Cardiac atrium fibroblast (primary cell): ENCODE data around the gene HSPBP1. TPM values are rescaled to one million over a fixed set of nuclear protein-coding genes. Genes with fewer than 3 reads are reported as not detected.

Source experiments
- total RNA-seq: library from RNA; depleted of rRNA; stranded (reverse); fragments of >200 nt; gene quantifications from 2 replicates; pipeline ENCODE4 v1.2.3, GENCODE V29; 2015

HSPBP1 gene, protein sequence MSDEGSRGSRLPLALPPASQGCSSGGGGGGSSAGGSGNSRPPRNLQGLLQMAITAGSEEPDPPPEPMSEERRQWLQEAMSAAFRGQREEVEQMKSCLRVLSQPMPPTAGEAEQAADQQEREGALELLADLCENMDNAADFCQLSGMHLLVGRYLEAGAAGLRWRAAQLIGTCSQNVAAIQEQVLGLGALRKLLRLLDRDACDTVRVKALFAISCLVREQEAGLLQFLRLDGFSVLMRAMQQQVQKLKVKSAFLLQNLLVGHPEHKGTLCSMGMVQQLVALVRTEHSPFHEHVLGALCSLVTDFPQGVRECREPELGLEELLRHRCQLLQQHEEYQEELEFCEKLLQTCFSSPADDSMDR
- total RNA-seq = 21.9 and 33.4 TPM in 2 replicates

DNA sequence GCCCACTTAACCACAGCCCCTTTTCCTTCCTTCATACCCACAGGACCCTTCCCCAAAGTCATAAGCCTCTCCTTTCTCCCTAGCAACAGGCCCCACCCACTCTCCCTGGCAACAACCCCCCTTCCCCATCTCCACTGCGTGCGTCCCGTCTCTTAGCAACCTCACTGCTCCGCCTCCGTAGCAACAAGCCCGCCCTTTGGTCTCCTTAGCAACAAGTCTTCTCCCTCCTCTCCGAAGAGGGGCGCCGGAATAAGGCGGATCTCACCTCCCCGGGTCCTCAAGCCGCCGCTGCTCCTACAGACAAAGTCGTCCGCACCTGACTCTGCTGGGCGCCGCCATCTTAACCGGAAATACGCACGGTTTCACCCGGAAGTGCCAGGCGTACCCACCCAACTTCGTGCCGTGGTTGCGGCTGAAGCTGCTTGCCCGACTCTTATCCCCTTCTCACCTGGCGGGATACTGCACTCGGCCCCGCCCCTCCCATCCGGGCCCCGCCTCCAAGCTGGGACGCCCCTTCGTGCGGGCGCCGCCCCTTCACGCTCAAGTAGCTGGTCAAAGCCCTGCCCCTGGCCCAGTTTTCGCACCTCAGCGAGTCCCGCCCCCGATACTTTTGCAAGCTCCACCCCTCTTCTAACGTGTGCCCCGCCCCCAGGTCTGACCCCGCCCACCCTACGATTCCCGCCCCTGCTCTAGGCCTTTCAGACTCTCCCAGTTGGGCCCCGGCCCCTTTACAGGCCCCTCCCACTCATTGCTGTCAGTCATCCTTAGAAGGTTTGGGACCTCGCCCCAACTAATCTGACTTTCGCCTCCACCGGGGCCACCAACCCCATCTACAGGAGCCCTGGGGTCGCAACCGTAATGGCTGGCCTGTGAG is at the start of gene HSPBP1:
Gene HSPBP1, minus strand, starts transcription at position 341 of the 874 bp plus-strand sequence. CDS start 502 bp downstream, outside the sequence.

DNA sequence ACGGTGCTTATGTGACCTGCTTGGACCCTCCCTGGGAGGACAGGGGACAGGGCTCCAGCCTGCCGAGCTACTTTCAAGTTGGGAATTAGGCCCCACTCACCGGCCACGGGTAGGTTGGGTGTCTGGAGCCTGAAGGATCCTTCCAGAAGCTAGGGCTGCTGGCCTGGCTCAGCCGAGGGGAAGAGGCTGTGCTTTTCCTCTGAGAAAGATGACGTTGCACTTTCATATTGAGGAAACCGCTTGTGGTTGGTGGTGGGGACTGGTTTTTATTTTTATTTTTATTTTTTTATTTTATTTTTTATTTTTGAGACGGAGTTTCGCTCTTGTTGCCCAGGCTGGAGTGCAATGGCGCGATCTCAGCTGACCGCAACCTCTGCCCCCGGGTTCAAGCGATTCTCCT is 45.3 kb upstream of the HSPBP1 start, which contains the start of gene TMEM150B:
Gene TMEM150B, minus strand, starts transcription at position 170 of the 400 bp plus-strand sequence. CDS start 4,305 bp downstream, outside the sequence.

DNA sequence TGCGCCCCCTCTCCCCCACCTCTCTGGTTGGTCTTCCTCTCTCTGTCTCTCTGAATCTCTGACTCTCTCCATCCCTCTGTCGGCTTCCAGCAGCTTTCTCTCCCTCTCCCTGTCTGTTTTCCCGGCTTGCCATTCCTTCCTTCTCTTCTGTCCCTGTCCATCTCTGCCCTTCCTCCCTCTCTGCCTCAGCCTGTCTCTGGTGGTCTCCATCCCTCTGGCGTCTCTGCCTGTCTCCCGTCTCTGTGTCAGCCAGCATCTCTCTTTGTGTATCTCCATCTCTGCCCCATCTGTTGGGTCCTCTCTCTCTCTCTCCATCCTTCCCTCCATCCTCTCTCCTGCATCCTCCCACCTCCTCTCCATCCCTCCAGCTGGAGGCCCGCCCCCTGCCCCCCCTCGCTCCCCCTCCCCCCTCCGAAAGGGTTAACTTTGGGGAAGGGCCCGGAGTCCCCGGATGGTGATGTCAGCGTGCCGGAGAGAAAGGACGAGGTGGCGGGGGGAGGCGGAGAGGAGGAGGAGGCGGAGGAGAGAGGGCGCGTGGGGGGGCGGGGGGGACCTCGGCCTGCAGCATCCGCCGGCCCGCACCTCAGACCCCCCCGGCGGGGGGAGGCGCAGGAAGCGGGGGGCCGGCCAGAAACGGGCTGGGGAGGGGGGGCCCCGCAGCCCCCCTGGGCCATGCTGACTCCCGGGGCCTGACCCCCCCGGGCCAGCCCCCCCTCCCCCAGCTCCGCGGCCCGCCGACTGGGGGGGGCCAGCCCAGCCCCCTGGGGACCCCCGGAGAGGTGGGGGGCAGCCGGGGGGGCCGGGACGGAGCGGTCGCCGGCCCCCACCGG is 3.9 kb upstream of the HSPBP1 start, which contains the start of gene BRSK1:
Gene BRSK1, plus strand, starts transcription at position 450 of the 830 bp plus-strand sequence. CDS start 446 bp downstream, outside the sequence.

DNA sequence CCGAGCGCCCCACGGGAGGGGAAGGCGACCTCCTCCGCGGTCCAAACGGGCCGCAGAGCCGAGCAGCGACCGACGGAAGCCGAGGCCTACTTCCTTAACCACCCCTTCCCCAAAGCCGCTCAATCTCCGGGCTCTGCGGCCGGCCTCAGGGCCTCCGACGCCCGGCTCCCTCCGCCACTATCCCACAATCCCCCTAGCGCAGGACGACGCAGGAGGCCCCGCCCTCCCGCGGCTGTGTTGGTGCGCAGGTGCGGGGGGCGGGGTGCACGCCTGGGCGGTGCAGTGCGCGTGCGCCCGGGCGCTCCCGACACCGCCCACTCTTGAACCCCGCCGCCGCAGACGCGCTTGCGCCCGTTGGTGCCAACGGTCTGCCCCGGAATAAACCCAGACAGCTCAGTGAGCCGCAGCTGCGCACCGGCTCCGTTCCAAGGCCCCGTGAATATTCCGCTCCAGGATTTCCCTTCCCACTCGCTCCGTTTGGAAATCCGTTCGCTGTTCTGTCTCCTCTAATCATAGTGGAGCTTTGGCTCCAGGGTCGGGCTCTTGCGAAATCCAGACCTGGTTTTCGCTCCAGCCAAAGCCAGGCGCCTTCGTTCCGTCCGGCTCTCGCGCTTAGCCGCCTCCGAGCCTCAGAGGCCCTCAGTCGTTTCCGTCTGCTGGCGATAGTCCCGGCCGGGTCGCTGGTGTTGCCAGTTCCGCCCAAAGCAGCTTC is 20.9 kb downstream of the HSPBP1 start, which contains the start of gene PPP6R1:
Gene PPP6R1, minus strand, starts transcription at position 190 of the 712 bp plus-strand sequence. CDS start 11,914 bp downstream, outside the sequence.

DNA sequence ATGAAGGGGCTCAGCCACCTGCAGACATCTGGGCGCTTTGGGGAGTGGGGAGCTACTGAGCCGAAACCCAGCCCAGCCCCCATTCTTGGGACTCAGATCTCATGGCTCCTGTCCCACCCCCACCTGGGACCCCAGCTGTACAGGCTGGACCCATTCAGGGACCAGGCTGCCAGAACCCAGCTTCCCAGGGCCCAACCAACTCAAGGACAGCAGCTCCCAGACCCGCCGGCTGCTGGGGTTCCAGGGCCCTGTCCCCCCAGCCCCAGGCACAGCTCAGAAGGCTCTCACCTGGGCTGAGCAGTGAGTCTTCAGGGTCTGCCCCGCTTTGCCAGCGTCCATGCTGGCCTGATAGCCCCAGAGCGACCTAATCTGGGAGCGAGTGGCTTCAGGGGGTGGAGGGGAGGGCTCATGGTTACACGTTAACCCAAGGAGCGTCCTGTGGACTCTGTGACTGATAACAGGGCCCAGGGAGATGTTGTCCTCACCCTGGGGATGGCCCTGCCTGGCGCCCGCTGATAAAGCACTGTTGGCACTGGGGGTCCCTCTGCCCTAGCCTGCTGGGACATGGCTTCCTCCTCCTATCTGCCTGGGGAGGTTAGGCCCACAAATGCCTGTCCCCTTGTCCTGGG is 51.4 kb downstream of the HSPBP1 start, which contains the start of gene TMEM86B:
Gene TMEM86B, minus strand, starts transcription at position 361 of the 629 bp plus-strand sequence. Its CDS starts 22 bp downstream, at position 339.

Other genes with a start within 250 kb of the HSPBP1 start
- not detected in 2 replicates for gene GP6, start 241.8 kb downstream of the HSPBP1 start, total RNA-seq
- 9.4 and 10.8 TPM in 2 replicates for gene RDH13, start 217.0 kb downstream of the HSPBP1 start, total RNA-seq
- gene EPS8L1, start 204.2 kb downstream of the HSPBP1 start, total RNA-seq = 0.90 and 4.9 TPM in 2 replicates
- gene PPP1R12C, start 162.5 kb downstream of the HSPBP1 start, total RNA-seq = 58.6 and 82.5 TPM in 2 replicates
- 3.2 TPM in 1 of 2 replicates, not detected in the other for gene TNNT1, start 130.9 kb downstream of the HSPBP1 start, total RNA-seq
- gene TNNI3, start 122.4 kb downstream of the HSPBP1 start, total RNA-seq = not detected in 2 replicates
- 7.3 and 8.8 TPM in 2 replicates for gene DNAAF3, start 113.5 kb downstream of the HSPBP1 start, total RNA-seq
- 0.54 and 1.1 TPM in 2 replicates for gene SYT5, start 99.8 kb downstream of the HSPBP1 start, total RNA-seq
- gene PTPRH, start 70.6 kb downstream of the HSPBP1 start, total RNA-seq = 4.2 and 5.3 TPM in 2 replicates
- gene TMEM86B, start 51.3 kb downstream of the HSPBP1 start, total RNA-seq = 0.18 and 2.3 TPM in 2 replicates
- gene PPP6R1, start 21.1 kb downstream of the HSPBP1 start, total RNA-seq = 29.1 and 42.4 TPM in 2 replicates
- gene BRSK1, start 3.9 kb upstream of the HSPBP1 start, total RNA-seq = 6.1 and 10.2 TPM in 2 replicates
- not detected in 2 replicates for gene TMEM150B, start 45.2 kb upstream of the HSPBP1 start, total RNA-seq
- gene KMT5C, start 59.8 kb upstream of the HSPBP1 start, total RNA-seq = 2.2 and 12.2 TPM in 2 replicates
- not detected in 2 replicates for gene COX6B2, start 74.6 kb upstream of the HSPBP1 start, total RNA-seq
- not detected in 2 replicates for gene GARIN5B, start 83.2 kb upstream of the HSPBP1 start, total RNA-seq
- 1.6 and 2.9 TPM in 2 replicates for gene IL11, start 90.4 kb upstream of the HSPBP1 start, total RNA-seq
- not detected in 2 replicates for gene TMEM190, start 96.7 kb upstream of the HSPBP1 start, total RNA-seq
- not detected in 2 replicates for gene TMEM238, start 104.2 kb upstream of the HSPBP1 start, total RNA-seq
- 461 and 521 TPM in 2 replicates for gene RPL28, start 105.8 kb upstream of the HSPBP1 start, total RNA-seq
- 40.5 and 48.0 TPM in 2 replicates for gene UBE2S, start 127.7 kb upstream of the HSPBP1 start, total RNA-seq
- gene SHISA7, start 163.2 kb upstream of the HSPBP1 start, total RNA-seq = not detected in 2 replicates
- gene ISOC2, start 181.5 kb upstream of the HSPBP1 start, total RNA-seq = 94.4 and 116 TPM in 2 replicates
- not detected in 2 replicates for gene C19orf85, start 184.6 kb upstream of the HSPBP1 start, total RNA-seq
- gene ZNF628, start 196.5 kb upstream of the HSPBP1 start, total RNA-seq = 2.4 and 12.8 TPM in 2 replicates
- gene NAT14, start 205.1 kb upstream of the HSPBP1 start, total RNA-seq = 10.7 and 13.0 TPM in 2 replicates
- gene SSC5D, start 208.3 kb upstream of the HSPBP1 start, total RNA-seq = 7.0 and 7.9 TPM in 2 replicates